Mesendoderm (in vitro differentiated cells): ENCODE results near the gene TUBB2B.

Source experiments
- DNase-seq: peaks from one replicate; pipeline ENCODE4 v3.0.0; 2013
- H2AK5ac ChIP-seq: 2 replicates; pipeline ENCODE4 v1.6.1; 2013; ENCODE audit warnings: low read length, inconsistent platforms
- H2BK120ac ChIP-seq: 2 replicates; pipeline ENCODE4 v1.6.1; 2013; ENCODE audit warnings: low read depth, mild to moderate bottlenecking, low read length, moderate library complexity, mixed read lengths
- H2BK15ac ChIP-seq: replicated peaks from 2 replicates; pipeline ENCODE4 v1.6.1; 2013; ENCODE audit warnings: low read depth, mild to moderate bottlenecking, moderate library complexity
- H2BK5ac ChIP-seq: 2 replicates; pipeline ENCODE4 v1.6.1; 2013; ENCODE audit warnings: low read length, inconsistent platforms
- H3K18ac ChIP-seq: 2 replicates; pipeline ENCODE4 v1.6.1; 2013; ENCODE audit warnings: mild to moderate bottlenecking, low read length, mixed read lengths
- H3K23ac ChIP-seq: one replicate; pipeline ENCODE4 v1.6.1; 2013; ENCODE audit warnings: low read length
- H3K27ac ChIP-seq: 2 replicates; pipeline ENCODE4 v1.5.1; 2013; ENCODE audit warnings: low read depth, mild to moderate bottlenecking, inconsistent platforms, low read length, moderate library complexity
- H3K27me3 ChIP-seq: 2 replicates; pipeline ENCODE4 v1.6.1; 2013; ENCODE audit warnings: low read length, control low read depth, mild to moderate bottlenecking, inconsistent platforms; ENCODE audit not compliant: insufficient read depth, poor library complexity
- H3K36me3 ChIP-seq: 2 replicates; pipeline ENCODE4 v1.6.1; 2013; ENCODE audit warnings: low read length, inconsistent platforms; ENCODE audit not compliant: control insufficient read depth, insufficient read depth
- H3K4ac ChIP-seq: one replicate; pipeline ENCODE4 v1.6.1; 2013; ENCODE audit warnings: low read depth, mild to moderate bottlenecking, low read length, moderate library complexity
- H3K4me1 ChIP-seq: 2 replicates; pipeline ENCODE4 v1.6.1; 2013; ENCODE audit warnings: low read depth, low read length, inconsistent platforms; ENCODE audit not compliant: control insufficient read depth
- H3K4me2 ChIP-seq: 2 replicates; pipeline ENCODE4 v1.6.1; 2013; ENCODE audit warnings: low read length
- H3K4me3 ChIP-seq: 2 replicates; pipeline ENCODE4 v1.5.1; 2013; ENCODE audit warnings: mild to moderate bottlenecking, low read length
- H3K56ac ChIP-seq: one replicate; pipeline ENCODE4 v1.6.1; 2013; ENCODE audit warnings: low read length
- H3K79me1 ChIP-seq: 2 replicates; pipeline ENCODE4 v1.6.1; 2013; ENCODE audit warnings: low read length, inconsistent platforms
- H3K79me2 ChIP-seq: 2 replicates; pipeline ENCODE4 v1.6.1; 2013; ENCODE audit warnings: mild to moderate bottlenecking, low read length; ENCODE audit not compliant: control insufficient read depth, insufficient read depth
- H3K9ac ChIP-seq: 2 replicates; pipeline ENCODE4 v1.6.1; 2013; ENCODE audit warnings: low read length, inconsistent platforms
- H4K5ac ChIP-seq: one replicate; pipeline ENCODE4 v1.6.1; 2013; ENCODE audit warnings: low read length
- H4K8ac ChIP-seq: one replicate; pipeline ENCODE4 v1.6.1; 2013; ENCODE audit warnings: low read depth, mild to moderate bottlenecking, control low read depth, low read length, moderate library complexity
- WGBS: extraction: QIAGEN DNeasy Blood & Tissue Kit; methylation state at CpG from one replicate; pipeline ENCODE4 v1.1.7; 2013; ENCODE audit warnings: low lambda C conversion rate, missing lambda C conversion rate; ENCODE audit not compliant: insufficient coverage; ENCODE audit errors: extremely low coverage; 5-methylcytosine and 5-hydroxymethylcytosine counted together

TUBB2B gene

GRCh38 chr6:3235486-3235885 is 8.0 kb upstream of the TUBB2B start:
- H3K79me1 ChIP-seq = no peaks in the 10 kb centered on the region
- H2BK5ac ChIP-seq = no peak overlapping the region
- no CpG with 5 or more reads among the region's 2 CpGs for WGBS
- no peaks in the 10 kb centered on the region for H3K79me2 ChIP-seq
- no peak overlapping the region for H3K4me3 ChIP-seq
- no peak overlapping the region for H3K4ac ChIP-seq
- H3K27ac ChIP-seq = no peak overlapping the region
- no peaks in the 10 kb centered on the region for H3K36me3 ChIP-seq
- no peak for DNase-seq
- H4K8ac ChIP-seq = no peak overlapping the region
- no peak overlapping the region for H4K5ac ChIP-seq
- no peaks in the 10 kb centered on the region for H3K27me3 ChIP-seq
- no peak overlapping the region for H2BK120ac ChIP-seq
- H3K23ac ChIP-seq = no peak overlapping the region
- no peak overlapping the region for H3K18ac ChIP-seq
- no peak overlapping the region for H3K56ac ChIP-seq
- no peak overlapping the region for H3K4me2 ChIP-seq
- no peak overlapping the region for H3K9ac ChIP-seq
- H2AK5ac ChIP-seq = no peak overlapping the region
- no peak overlapping the region for H2BK15ac ChIP-seq
- H3K4me1 ChIP-seq = no peaks in the 10 kb centered on the region

GRCh38 chr6:3233904-3234303 is 6.5 kb upstream of the TUBB2B start:
- WGBS = no CpG with 5 or more reads among the region's 3 CpGs
- no peak overlapping the region for H3K9ac ChIP-seq
- no peak overlapping the region for H3K18ac ChIP-seq
- DNase-seq = no peak
- H2AK5ac ChIP-seq = no peak overlapping the region
- no peak overlapping the region for H2BK15ac ChIP-seq
- no peak overlapping the region for H2BK120ac ChIP-seq
- H3K79me2 ChIP-seq = no peaks in the 10 kb centered on the region
- H3K4me3 ChIP-seq = no peak overlapping the region
- no peak overlapping the region for H3K27ac ChIP-seq
- no peaks in the 10 kb centered on the region for H3K4me1 ChIP-seq
- no peak overlapping the region for H2BK5ac ChIP-seq
- H3K23ac ChIP-seq = no peak overlapping the region
- no peak overlapping the region for H4K8ac ChIP-seq
- H3K4me2 ChIP-seq = no peak overlapping the region
- H3K27me3 ChIP-seq = no peaks in the 10 kb centered on the region
- no peaks in the 10 kb centered on the region for H3K79me1 ChIP-seq
- H4K5ac ChIP-seq = no peak overlapping the region
- H3K36me3 ChIP-seq = no peaks in the 10 kb centered on the region
- H3K4ac ChIP-seq = no peak overlapping the region
- no peak overlapping the region for H3K56ac ChIP-seq

- no peak overlapping the region for H3K56ac ChIP-seq
- H3K23ac ChIP-seq = no peak overlapping the region
- H3K18ac ChIP-seq = no peak overlapping the region
- H3K4me2 ChIP-seq = no peak overlapping the region
- no peak overlapping the region for H2BK5ac ChIP-seq
- H3K27me3 ChIP-seq = no peaks in the 10 kb centered on the region
- no peak overlapping the region for H3K4me3 ChIP-seq
- DNase-seq = no peak
- H3K79me2 ChIP-seq = no peaks in the 10 kb centered on the region
- H2AK5ac ChIP-seq = no peak overlapping the region
- H3K9ac ChIP-seq = no peak overlapping the region
- no peak overlapping the region for H2BK120ac ChIP-seq
- no peaks in the 10 kb centered on the region for H3K79me1 ChIP-seq
- no peak overlapping the region for H4K8ac ChIP-seq
- no peaks in the 10 kb centered on the region for H3K36me3 ChIP-seq
- H4K5ac ChIP-seq = no peak overlapping the region
- H3K27ac ChIP-seq = no peak overlapping the region
- no CpG with 5 or more reads among the region's 3 CpGs for WGBS
- no peaks in the 10 kb centered on the region for H3K4me1 ChIP-seq
- H3K4ac ChIP-seq = no peak overlapping the region
- H2BK15ac ChIP-seq = no peak overlapping the region
These were observed 5.9 kb upstream of the TUBB2B start for GRCh38 chr6:3233321-3233720.

- no peak overlapping the region for H4K8ac ChIP-seq
- H4K5ac ChIP-seq = no peak overlapping the region
- no peaks in the 10 kb centered on the region for H3K4me1 ChIP-seq
- peak overlapping the region; percentile 55 for H3K9ac ChIP-seq
- H3K4me2 ChIP-seq = peak overlapping the region; percentile 67
- no CpG with 5 or more reads among the region's 23 CpGs for WGBS
- no peaks in the 10 kb centered on the region for H3K27me3 ChIP-seq
- no peak for DNase-seq
- no peak overlapping the region for H2AK5ac ChIP-seq
- H3K56ac ChIP-seq = peak overlapping the region; percentile 85
- peak overlapping the region; percentile 40 for H3K27ac ChIP-seq
- no peak overlapping the region for H2BK120ac ChIP-seq
- H3K4me3 ChIP-seq = peak overlapping the region; percentile 22
- peak overlapping the region; percentile 48 for H3K4ac ChIP-seq
- H3K79me1 ChIP-seq = no peaks in the 10 kb centered on the region
- no peak overlapping the region for H3K23ac ChIP-seq
- H2BK15ac ChIP-seq = no peak overlapping the region
- H3K18ac ChIP-seq = peak overlapping the region; percentile 72
- H3K79me2 ChIP-seq = peaks cover 2% of the 10 kb centered on the region
- no peak overlapping the region for H2BK5ac ChIP-seq
- H3K36me3 ChIP-seq = no peaks in the 10 kb centered on the region
These were observed 4.8 kb upstream of the TUBB2B start for GRCh38 chr6:3232017-3232945.

- Histone ChIP-seq H3K9ac (peak overlapping the region; percentile 55), H2BK5ac (no peak overlapping the region), H3K79me1 (no peaks in the 10 kb centered on the region), H3K36me3 (no peaks in the 10 kb centered on the region), H3K23ac (no peak overlapping the region), H2AK5ac (no peak overlapping the region), H4K5ac (no peak overlapping the region), H3K4me2 (peak overlapping the region; percentile 67), H3K4ac (peak overlapping the region; percentile 48), H2BK120ac (peak overlapping the region; percentile 33), H3K27ac (peak overlapping the region; percentile 69), H2BK15ac (no peak overlapping the region), H4K8ac (no peak overlapping the region), H3K79me2 (peaks cover 10% of the 10 kb centered on the region), H3K18ac (peak overlapping the region; percentile 72), H3K56ac (peak overlapping the region; percentile 85), H3K27me3 (no peaks in the 10 kb centered on the region), H3K4me3 (peak overlapping the region; percentile 27), H3K4me1 (no peaks in the 10 kb centered on the region)
- peak; percentile 91 for DNase-seq
- no CpG with 5 or more reads among the region's 47 CpGs for WGBS
These were observed 4.0 kb upstream of the TUBB2B start for GRCh38 chr6:3231247-3232016.
